GM12892 (cell line): ENCODE measurements around the gene BLNK.

Experiments
- POLR2A ChIP-seq: IDR thresholded peaks from 2 replicates; pipeline ENCODE4 v1.6.1; 2011; ENCODE audit warnings: low read depth, low read length, control low read depth
- TAF1 ChIP-seq: IDR thresholded peaks from 2 replicates; pipeline ENCODE4 v1.6.1; 2011; ENCODE audit warnings: low read depth, mild to moderate bottlenecking, control low read depth, low read length, borderline replicate concordance

GRCh38 chr10:96298362-96298761 lies 27.0 kb upstream of the BLNK start:
- TF ChIP-seq POLR2A (no peak), TAF1 (no peak)
